PC-3 (cell line): ENCODE data around the gene ABLIM2. TPM values are rescaled to one million over a fixed set of nuclear protein-coding genes. Genes with fewer than 3 reads are reported as not detected.

Experiments used
- ATAC-seq: fragments of 200-7000 bp; cut with Tn5 transposase; 2 replicates; pipeline ENCODE4 v1.9.1; 2020; ENCODE audit warnings: mild to moderate bottlenecking, moderate library complexity
- BruUV-seq: library from RNA; stranded (reverse); fragments of 400-500 nt; replicated peaks from 2 replicates; lab custom pipeline; 2021; lab: Mats Ljungman, UMichigan
- CTCF ChIA-PET: fragments of 300-600 bp; sonication (Branson Sonifier 250); formaldehyde crosslinking; loops from one replicate; lab custom pipeline; 2022; ENCODE audit warnings: antibody characterized with exemption; lab: Charles Lee
- POLR2A ChIA-PET: fragments of 300-600 bp; sonication (Branson Sonifier 250); formaldehyde crosslinking; loops from one replicate; lab custom pipeline; 2022; ENCODE audit warnings: antibody characterized with exemption; ENCODE audit not compliant: unreplicated experiment; lab: Charles Lee
- DNase-seq: peaks from one replicate; pipeline ENCODE4 v3.0.0-alpha.2; 2015
- H2AFZ ChIP-seq: fragments of 300-600 bp; sonication (generic); 2 replicates; pipeline ENCODE4 v1.6.0; 2016; ENCODE audit warnings: antibody characterized with exemption, low read length
- H3F3A ChIP-seq: fragments of 300-600 bp; sonication (generic); one replicate; pipeline ENCODE4 v1.6.0; 2017; ENCODE audit warnings: antibody characterized with exemption, low read length, control low read depth, mild to moderate bottlenecking; ENCODE audit not compliant: unreplicated experiment
- H3K27ac ChIP-seq: fragments of 300-600 bp; sonication (generic); 2 replicates; pipeline ENCODE4 v1.5.1; 2016; ENCODE audit warnings: mild to moderate bottlenecking, low read length
- H3K27me3 ChIP-seq: fragments of 300-600 bp; sonication (generic); 2 replicates; pipeline ENCODE4 v1.6.1; 2016; ENCODE audit warnings: low read length, mixed read lengths
- H3K36me3 ChIP-seq: fragments of 300-600 bp; sonication (generic); 2 replicates; pipeline ENCODE4 v1.6.1; 2016; ENCODE audit warnings: low read depth, mixed run types, low read length, mixed read lengths
- H3K4me1 ChIP-seq: fragments of 300-600 bp; sonication (generic); 2 replicates; pipeline ENCODE4 v1.5.1; 2016; ENCODE audit warnings: low read length; ENCODE audit not compliant: insufficient read depth
- H3K4me2 ChIP-seq: fragments of 300-600 bp; sonication (generic); 2 replicates; pipeline ENCODE4 v1.6.0; 2016; ENCODE audit warnings: low read length
- H3K4me3 ChIP-seq: fragments of 300-600 bp; sonication (generic); 2 replicates; pipeline ENCODE4 v1.5.1; 2016; ENCODE audit warnings: mild to moderate bottlenecking, low read length, mixed read lengths
- H3K79me2 ChIP-seq: fragments of 300-600 bp; sonication (generic); 2 replicates; pipeline ENCODE4 v1.6.1; 2017; ENCODE audit warnings: low read length, mixed read lengths
- H3K9ac ChIP-seq: fragments of 300-600 bp; sonication (generic); 2 replicates; pipeline ENCODE4 v1.6.0; 2016; ENCODE audit warnings: mild to moderate bottlenecking, low read length
- H3K9me2 ChIP-seq: fragments of 300-600 bp; sonication (generic); replicated peaks from 2 replicates; pipeline ENCODE4 v1.6.1; 2016; ENCODE audit warnings: mixed run types, low read length, mixed read lengths
- H3K9me3 ChIP-seq: fragments of 300-600 bp; sonication (generic); 2 replicates; pipeline ENCODE4 v1.6.1; 2016; ENCODE audit warnings: low read length, mixed read lengths
- H4K20me1 ChIP-seq: fragments of 300-600 bp; sonication (generic); 2 replicates; pipeline ENCODE4 v1.6.1; 2016; ENCODE audit warnings: low read length, mixed read lengths
- CTCF ChIP-seq: fragments of 300-600 bp; sonication (generic); conservative IDR thresholded peaks from 2 replicates; pipeline ENCODE4 v1.5.1; 2017; ENCODE audit warnings: antibody characterized with exemption, low read depth, mild to moderate bottlenecking, low read length
- EZH2 ChIP-seq: fragments of 300-600 bp; sonication (generic); IDR thresholded peaks from one replicate; pipeline ENCODE4 v1.6.1; 2017; ENCODE audit warnings: antibody characterized with exemption, mild to moderate bottlenecking, low read length; ENCODE audit not compliant: unreplicated experiment
- EZH2phosphoT487 ChIP-seq: fragments of 300-600 bp; sonication (generic); IDR thresholded peaks from 2 replicates; pipeline ENCODE4 v1.6.1; 2018; ENCODE audit warnings: mild to moderate bottlenecking, antibody characterized with exemption, low read length, borderline replicate concordance
- intact Hi-C: fragments of 100-400 bp; cut with micrococcal nuclease; formaldehyde crosslinking; loops from 2 replicates; pipeline ENCODE4 v1.9.0; 2023
- total RNA-seq: library from RNA; depleted of rRNA; stranded (reverse); fragments of >200 nt; gene quantifications from 2 replicates; pipeline ENCODE4 v1.2.3, GENCODE V29; 2014

Gene ABLIM2
- total RNA-seq, 1 experiment from 2014 or later, result 3.2 TPM

GRCh38 chr4:8051644-8052043, 107.0 kb downstream of the ABLIM2 start:
- CTCF ChIA-PET, result no interaction called here
- Histone ChIP-seq H3K4me2 (no peak overlapping the region), H3K9me3 (no peaks in the 10 kb centered on the region), H3K4me1 (no peaks in the 10 kb centered on the region), H4K20me1 (no peaks in the 10 kb centered on the region), H3K79me2 (no peaks in the 10 kb centered on the region), H3K27me3 (no peaks in the 10 kb centered on the region), H3F3A (no peaks in the 10 kb centered on the region), H2AFZ (no peak overlapping the region), H3K9ac (no peak overlapping the region), H3K4me3 (no peak overlapping the region), H3K36me3 (no peaks in the 10 kb centered on the region), H3K27ac (no peak overlapping the region), H3K9me2 (no peaks in the 10 kb centered on the region)
- no TSS peak for BruUV-seq
- DNase-seq (no peak), ATAC-seq (no peak)
- intact Hi-C loops, result no loop called here
- POLR2A ChIA-PET, result interaction anchor here (0.6 kb wide), 1 partner anchor 206 kb away, joined by 8 read pairs; no protein-coding TSS in a partner anchor
- TF ChIP-seq EZH2phosphoT487, result no peak
- TF ChIP-seq EZH2, result no peak
- no peak for TF ChIP-seq CTCF

- Histone ChIP-seq H3K27me3 (no peaks in the 10 kb centered on the region), H3K9me3 (no peaks in the 10 kb centered on the region), H3K27ac (no peak overlapping the region), H3K9ac (no peak overlapping the region), H3K4me3 (no peak overlapping the region), H3K4me2 (no peak overlapping the region), H2AFZ (no peak overlapping the region), H3F3A (no peaks in the 10 kb centered on the region), H3K36me3 (no peaks in the 10 kb centered on the region), H3K4me1 (no peaks in the 10 kb centered on the region), H3K9me2 (no peaks in the 10 kb centered on the region), H4K20me1 (no peaks in the 10 kb centered on the region), H3K79me2 (no peaks in the 10 kb centered on the region)
- ATAC-seq (no peak), DNase-seq (no peak)
- TF ChIP-seq EZH2 (no peak), CTCF (no peak), EZH2phosphoT487 (no peak)
- intact Hi-C loops, result no loop called here
- BruUV-seq, result no TSS peak
- ChIA-PET CTCF (no interaction called here), POLR2A (no interaction called here)
Measured at GRCh38 chr4:8050555-8051206, 107.9 kb downstream of the ABLIM2 start.

- H3K27me3 ChIP-seq, result no peaks in the 10 kb centered on the region
- H3K36me3 ChIP-seq, result no peaks in the 10 kb centered on the region
- H3K27ac ChIP-seq, result no peak overlapping the region
- H3F3A ChIP-seq, result no peaks in the 10 kb centered on the region
- H3K4me1 ChIP-seq, result no peaks in the 10 kb centered on the region
- BruUV-seq, result no TSS peak
- no peaks in the 10 kb centered on the region for H3K9me3 ChIP-seq
- intact Hi-C loops, result no loop called here
- ChIA-PET CTCF (no interaction called here), POLR2A (no interaction called here)
- DNase-seq (no peak), ATAC-seq (no peak)
- H3K4me3 ChIP-seq, result no peak overlapping the region
- H3K4me2 ChIP-seq, result no peak overlapping the region
- H3K79me2 ChIP-seq, result no peaks in the 10 kb centered on the region
- H3K9ac ChIP-seq, result no peak overlapping the region
- no peak overlapping the region for H2AFZ ChIP-seq
- TF ChIP-seq CTCF, result no peak
- TF ChIP-seq EZH2phosphoT487, result no peak
- TF ChIP-seq EZH2, result no peak
- H3K9me2 ChIP-seq, result no peaks in the 10 kb centered on the region
- H4K20me1 ChIP-seq, result no peaks in the 10 kb centered on the region
Measured at GRCh38 chr4:8050180-8050554, 108.4 kb downstream of the ABLIM2 start.
